ENCODE data around the gene CFAP70. TPM values are rescaled to one million over a fixed set of nuclear protein-coding genes. Genes with fewer than 3 reads are reported as not detected.
"Not testable (repeated sequence)": the region's sequence is repeated elsewhere in the genome, so short reads cannot be mapped to it uniquely, and the experiment has no call there.

The CFAP70 gene
- total RNA-seq, 1 donor from 2014 or later: 1.5 TPM

- intact Hi-C loops (cut with DNase I): no loop called here
- DNase-seq (ENCODE audit: extremely low spot score in 2 of 2): no peak
- no peaks in the 10 kb centered on the region for H3K27me3 ChIP-seq
These were observed 97.2 kb downstream of the CFAP70 start for GRCh38 chr10:73261362-73261995.

GRCh38 chr10:73258612-73259011 lies 100.1 kb downstream of the CFAP70 start:
- intact Hi-C loops (cut with DNase I); H3K9me3 ChIP-seq; H3K36me3 ChIP-seq; H3K4me1 ChIP-seq; H3K27me3 ChIP-seq; DNase-seq (ENCODE audit: extremely low spot score in 2 of 2); H3K27ac ChIP-seq; H3K4me3 ChIP-seq: not testable (repeated sequence)

More at GRCh38 chr10:73261362-73261995, 97.2 kb downstream of the CFAP70 start:
- H3K9me3 ChIP-seq: no peaks in the 10 kb centered on the region
- H3K27ac ChIP-seq: no peak overlapping the region
- no peak overlapping the region for H3K4me3 ChIP-seq
- H3K36me3 ChIP-seq: no peaks in the 10 kb centered on the region
- H3K4me1 ChIP-seq: no peaks in the 10 kb centered on the region
- no peak for TF ChIP-seq CTCF (IDR thresholded peaks at IDR 0.05)
- no peak for TF ChIP-seq POLR2A (IDR thresholded peaks at IDR 0.05)

GRCh38 chr10:73253225-73253555 lies 105.5 kb downstream of the CFAP70 start:
- peak overlapping the region; percentile 74 to 85 for H3K4me3 ChIP-seq

GRCh38 chr10:73252445-73253224 lies 106.0 kb downstream of the CFAP70 start, which contains the start of gene MRPS16:
MRPS16 (minus strand) TSS chr10:73252644; CDS start chr10:73252482, 162 bp downstream.
- no peaks in the 10 kb centered on the region for H3K27me3 ChIP-seq
- TF ChIP-seq CTCF (IDR thresholded peaks at IDR 0.05): no peak
- peak in 1 of 2 donors; percentile 46 for TF ChIP-seq POLR2A (IDR thresholded peaks at IDR 0.05)
- TF ChIP-seq POLR2AphosphoS5 (IDR thresholded peaks at IDR 0.05; ENCODE audit: insufficient read depth in 1 of 2, low read depth in 1 of 2): peak; percentile 96 to 100
- peak; percentile 97 to 98 for DNase-seq (ENCODE audit: extremely low spot score in 2 of 2)
- H3K4me1 ChIP-seq: peaks cover 32% of the 10 kb centered on the region
- H3K36me3 ChIP-seq: peaks cover 0 to 14% of the 10 kb centered on the region in 2 donors
- H3K4me3 ChIP-seq: peak within 1 kb of the TSS; percentile 74 to 85
- no peaks in the 10 kb centered on the region for H3K9me3 ChIP-seq
- peak within 1 kb of the TSS; percentile 81 for H3K27ac ChIP-seq
- intact Hi-C loops (cut with DNase I): no loop called here

More at GRCh38 chr10:73253225-73253555, 105.5 kb downstream of the CFAP70 start:
- H3K4me1 ChIP-seq: peaks cover 29% of the 10 kb centered on the region
- H3K27me3 ChIP-seq: no peaks in the 10 kb centered on the region
- peak overlapping the region; percentile 81 for H3K27ac ChIP-seq
- TF ChIP-seq CTCF (IDR thresholded peaks at IDR 0.05): no peak
- no peak for TF ChIP-seq POLR2A (IDR thresholded peaks at IDR 0.05)
- TF ChIP-seq POLR2AphosphoS5 (IDR thresholded peaks at IDR 0.05; ENCODE audit: insufficient read depth in 1 of 2, low read depth in 1 of 2): no peak
- H3K9me3 ChIP-seq: no peaks in the 10 kb centered on the region
- intact Hi-C loops (cut with DNase I): no loop called here
- DNase-seq (ENCODE audit: extremely low spot score in 2 of 2): no peak
- H3K36me3 ChIP-seq: peaks cover 0 to 14% of the 10 kb centered on the region in 2 donors

- H3K27ac ChIP-seq: peak overlapping the region; percentile 81
- TF ChIP-seq POLR2A (IDR thresholded peaks at IDR 0.05) (no peak), POLR2AphosphoS5 (IDR thresholded peaks at IDR 0.05; ENCODE audit: insufficient read depth in 1 of 2, low read depth in 1 of 2) (no peak), CTCF (IDR thresholded peaks at IDR 0.05) (no peak)
- intact Hi-C loops (cut with DNase I): no loop called here
These were observed 106.8 kb downstream of the CFAP70 start for GRCh38 chr10:73251683-73252444.

More at GRCh38 chr10:73251683-73252444, 106.8 kb downstream of the CFAP70 start:
- no peak for DNase-seq (ENCODE audit: extremely low spot score in 2 of 2)
- Histone ChIP-seq H3K27me3 (no peaks in the 10 kb centered on the region), H3K4me1 (peaks cover 35% of the 10 kb centered on the region), H3K36me3 (peaks cover 0 to 14% of the 10 kb centered on the region in 2 donors), H3K4me3 (peak overlapping the region; percentile 74 to 85), H3K9me3 (no peaks in the 10 kb centered on the region)
